WTC11 (cell line): ENCODE measurements around the gene C10orf120.

Experiments
- CTCF ChIP-seq: fragments of 200-600 bp; IDR thresholded peaks from 2 replicates; pipeline ENCODE4 v1.8.0; 2022; ENCODE audit warnings: antibody characterized with exemption
- TF ChIP-seq, protein P1 (sequence below): sonication (generic); formaldehyde crosslinking; IDR thresholded peaks from 2 replicates; pipeline ENCODE4 v1.8.1; 2022; ENCODE audit warnings: mild to moderate bottlenecking, missing genetic modification reagents, moderate library complexity, borderline replicate concordance

DNA sequence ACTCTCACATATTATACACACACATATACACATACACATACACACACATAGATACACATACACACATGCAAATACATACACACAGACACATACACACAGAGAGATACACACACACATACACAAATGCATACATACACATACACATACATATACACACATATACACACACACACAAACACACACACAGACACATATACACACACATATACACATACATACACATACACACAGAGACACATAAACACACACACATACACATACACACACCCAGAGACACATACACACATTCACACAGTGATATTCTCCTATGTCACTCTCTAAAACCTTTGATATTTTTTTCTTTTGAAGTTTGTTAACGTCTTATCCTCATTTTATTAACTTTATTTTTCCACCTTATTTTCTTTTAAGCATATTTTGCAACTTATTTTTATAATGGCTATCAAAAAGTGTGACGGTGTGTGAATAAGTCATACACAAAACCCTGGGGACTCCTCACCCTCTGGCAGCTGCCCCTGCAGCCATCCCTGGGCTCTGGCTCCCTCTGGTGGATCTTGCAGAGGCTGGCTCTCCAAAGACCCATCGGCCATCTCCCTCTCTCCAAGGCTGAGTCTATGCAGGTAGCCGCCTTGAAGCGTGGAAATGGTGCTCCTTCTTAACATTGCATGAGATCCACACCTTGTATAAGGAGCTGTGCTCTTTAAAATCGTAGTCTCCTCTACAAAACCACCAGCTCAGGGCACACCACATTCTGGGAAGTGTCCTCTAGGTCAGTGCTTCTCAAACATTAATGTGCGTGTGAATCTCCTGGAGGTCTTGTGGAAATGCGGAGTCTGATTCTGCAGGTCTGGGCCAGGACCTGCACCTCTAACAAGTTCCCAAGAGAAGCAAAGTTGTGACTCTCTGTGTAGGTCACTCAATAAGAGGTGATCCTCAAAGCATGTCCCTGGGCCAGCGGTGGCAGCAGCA, 4.1 kb upstream of the C10orf120 start:
- TF ChIP-seq, protein P1, sequence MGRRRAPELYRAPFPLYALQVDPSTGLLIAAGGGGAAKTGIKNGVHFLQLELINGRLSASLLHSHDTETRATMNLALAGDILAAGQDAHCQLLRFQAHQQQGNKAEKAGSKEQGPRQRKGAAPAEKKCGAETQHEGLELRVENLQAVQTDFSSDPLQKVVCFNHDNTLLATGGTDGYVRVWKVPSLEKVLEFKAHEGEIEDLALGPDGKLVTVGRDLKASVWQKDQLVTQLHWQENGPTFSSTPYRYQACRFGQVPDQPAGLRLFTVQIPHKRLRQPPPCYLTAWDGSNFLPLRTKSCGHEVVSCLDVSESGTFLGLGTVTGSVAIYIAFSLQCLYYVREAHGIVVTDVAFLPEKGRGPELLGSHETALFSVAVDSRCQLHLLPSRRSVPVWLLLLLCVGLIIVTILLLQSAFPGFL: no peak
- TF ChIP-seq CTCF: peak; percentile 75
